GM23338 (cell line): ENCODE measurements around the gene PGAP6. TPM values are rescaled to one million over a fixed set of nuclear protein-coding genes. Genes with fewer than 3 reads are reported as not detected.
A peak's percentile ranks its signal among the peaks of the same experiment; 100 is the strongest.

Experiments
- ATAC-seq: fragments of 200-7000 bp; cut with Tn5 transposase; 3 replicates; pipeline ENCODE4 v1.9.1; 2020
- DNase-seq: peaks from one replicate; pipeline ENCODE4 v3.0.0-alpha.2; 2015; ENCODE audit warnings: low spot score
- H2AFZ ChIP-seq: fragments of 200-600 bp; sonication (generic); 2 replicates; pipeline ENCODE4 v1.8.0; 2016; ENCODE audit warnings: antibody characterized with exemption, mild to moderate bottlenecking, moderate library complexity
- H3F3A ChIP-seq: fragments of 200-600 bp; sonication (generic); replicated peaks from 2 replicates; pipeline ENCODE4 v1.8.0; 2017; ENCODE audit warnings: antibody characterized with exemption, mixed run types, low read depth
- H3K27ac ChIP-seq: fragments of 200-600 bp; sonication (generic); 2 replicates; pipeline ENCODE4 v1.6.1; 2016; ENCODE audit warnings: low read depth
- H3K27me3 ChIP-seq: fragments of 200-600 bp; sonication (generic); 2 replicates; pipeline ENCODE4 v1.8.0; 2016; ENCODE audit warnings: mild to moderate bottlenecking, mixed run types, moderate library complexity; ENCODE audit not compliant: insufficient read depth
- H3K36me3 ChIP-seq: fragments of 200-600 bp; sonication (generic); 2 replicates; pipeline ENCODE4 v1.8.0; 2016; ENCODE audit warnings: mild to moderate bottlenecking; ENCODE audit not compliant: insufficient read depth
- H3K4me1 ChIP-seq: fragments of 200-600 bp; sonication (generic); 2 replicates; pipeline ENCODE4 v1.8.0; 2016; ENCODE audit warnings: mild to moderate bottlenecking, moderate library complexity; ENCODE audit not compliant: insufficient read depth
- H3K4me2 ChIP-seq: fragments of 200-600 bp; sonication (generic); 2 replicates; pipeline ENCODE4 v1.7.1; 2017; ENCODE audit warnings: mixed run types
- H3K4me3 ChIP-seq: fragments of 200-600 bp; sonication (generic); 2 replicates; pipeline ENCODE4 v1.6.1; 2016; ENCODE audit warnings: mixed run types
- H3K79me2 ChIP-seq: fragments of 200-600 bp; sonication (generic); replicated peaks from 2 replicates; pipeline ENCODE4 v1.8.0; 2017; ENCODE audit warnings: mild to moderate bottlenecking; ENCODE audit not compliant: insufficient read depth
- H3K9me2 ChIP-seq: fragments of 200-600 bp; sonication (generic); 2 replicates; pipeline ENCODE4 v1.8.0; 2017; ENCODE audit not compliant: insufficient read depth
- H4K20me1 ChIP-seq: fragments of 200-600 bp; sonication (generic); replicated peaks from 2 replicates; pipeline ENCODE4 v1.8.0; 2017; ENCODE audit warnings: mild to moderate bottlenecking; ENCODE audit not compliant: insufficient read depth
- H3K27ac Mint-ChIP-seq: 2 replicates; pipeline ENCODE4 v1.8.0; 2020; ENCODE audit warnings: inconsistent platforms, mild to moderate bottlenecking, moderate library complexity, mixed read lengths
- H3K27me3 Mint-ChIP-seq: 3 replicates; pipeline ENCODE4 v1.8.0; 2022; ENCODE audit warnings: low read depth, mild to moderate bottlenecking, moderate library complexity, mixed read lengths, inconsistent platforms; ENCODE audit not compliant: insufficient read depth, poor library complexity
- H3K36me3 Mint-ChIP-seq: 3 replicates; pipeline ENCODE4 v1.8.0; 2021; ENCODE audit warnings: low read depth, mild to moderate bottlenecking, inconsistent platforms, moderate library complexity, mixed read lengths
- H3K4me1 Mint-ChIP-seq: 3 replicates; pipeline ENCODE4 v1.8.0; 2020; ENCODE audit warnings: mild to moderate bottlenecking, inconsistent platforms, mixed read lengths
- H3K4me3 Mint-ChIP-seq: 3 replicates; pipeline ENCODE4 v1.8.0; 2021; ENCODE audit warnings: moderate library complexity, mild to moderate bottlenecking, inconsistent platforms, mixed read lengths
- H3K9me3 Mint-ChIP-seq: 3 replicates; pipeline ENCODE4 v1.8.0; 2020; ENCODE audit warnings: moderate library complexity, mild to moderate bottlenecking, inconsistent platforms, mixed read lengths
- CREB1 ChIP-seq: fragments of 250-450 bp; sonication (Bioruptor Pico); IDR thresholded peaks from 2 replicates; pipeline ENCODE4 v1.5.0; 2020; ENCODE audit warnings: low read depth, mild to moderate bottlenecking, moderate library complexity
- EZH2 ChIP-seq: fragments of 200-600 bp; sonication (generic); IDR thresholded peaks from one replicate; pipeline ENCODE4 v1.8.0; 2017; ENCODE audit warnings: antibody characterized with exemption, mild to moderate bottlenecking, low read depth; ENCODE audit not compliant: unreplicated experiment
- EZH2phosphoT487 ChIP-seq: fragments of 200-600 bp; sonication (generic); IDR thresholded peaks from one replicate; pipeline ENCODE4 v1.8.1; 2018; ENCODE audit warnings: antibody characterized with exemption; ENCODE audit not compliant: unreplicated experiment
- JUNB ChIP-seq: IDR thresholded peaks from one replicate; pipeline ENCODE4 v1.6.1; 2016; ENCODE audit warnings: antibody characterized with exemption; ENCODE audit not compliant: unreplicated experiment
- NANOG ChIP-seq: IDR thresholded peaks from 2 replicates; pipeline ENCODE4 v1.6.1; 2016; ENCODE audit warnings: antibody characterized with exemption, borderline replicate concordance
- POLR2AphosphoS5 ChIP-seq: IDR thresholded peaks from 2 replicates; pipeline ENCODE4 v1.6.1; 2016; ENCODE audit warnings: antibody characterized with exemption, low read depth
- STAT1 ChIP-seq: IDR thresholded peaks from one replicate; pipeline ENCODE4 v1.6.1; 2016; ENCODE audit warnings: antibody characterized with exemption; ENCODE audit not compliant: unreplicated experiment
- ZNF114 ChIP-seq: fragments of 250-450 bp; sonication (Bioruptor Pico); IDR thresholded peaks from 2 replicates; pipeline ENCODE4 v1.5.0; 2020; ENCODE audit warnings: mild to moderate bottlenecking, moderate library complexity
- ZNF331 ChIP-seq: fragments of 250-450 bp; sonication (Bioruptor Pico); IDR thresholded peaks from 2 replicates; pipeline ENCODE4 v1.5.0; 2020; ENCODE audit warnings: low read depth, mild to moderate bottlenecking, moderate library complexity
- polyA plus RNA-seq: library from polyadenylated mRNA; unstranded; fragments of >200 nt; fragmentation: Nextera tagmentation; extraction: Ambion mirVana; gene quantifications from 2 replicates; pipeline ENCODE4 v1.2.1, GENCODE V29; 2016
- total RNA-seq: library from RNA; depleted of rRNA; stranded (reverse); fragments of >200 nt; shearing (Covaris generic); gene quantifications from 2 replicates; pipeline ENCODE4 v1.2.3, GENCODE V29; 2014
- TF ChIP-seq, protein P1 (sequence below): fragments of 250-450 bp; sonication (Bioruptor Pico); IDR thresholded peaks from 2 replicates; pipeline ENCODE4 v1.5.0; 2020; ENCODE audit warnings: mild to moderate bottlenecking, moderate library complexity
- TF ChIP-seq, protein P2 (sequence below): IDR thresholded peaks from 2 replicates; pipeline ENCODE4 v1.6.1; 2016; ENCODE audit warnings: antibody characterized with exemption
- TF ChIP-seq, protein P3 (sequence below), 2 experiments: fragments of 200-600 bp in 1 of 2; sonication (generic) in 1 of 2; conservative IDR thresholded peaks; 2 replicates each; pipeline versions ENCODE4 v1.5.1 to v1.6.1; 2016 to 2017; ENCODE audit warnings: antibody characterized with exemption in 2 of 2, low read depth in 2 of 2, mild to moderate bottlenecking in 2 of 2, moderate library complexity in 1 of 2
- TF ChIP-seq, protein P4 (sequence below): IDR thresholded peaks from one replicate; pipeline ENCODE4 v1.6.1; 2018; ENCODE audit warnings: antibody characterized with exemption; ENCODE audit not compliant: unreplicated experiment

PGAP6 gene
- total and polyA plus RNA-seq, 2 experiments from 2014 or later = 25.1 to 112 TPM

DNA sequence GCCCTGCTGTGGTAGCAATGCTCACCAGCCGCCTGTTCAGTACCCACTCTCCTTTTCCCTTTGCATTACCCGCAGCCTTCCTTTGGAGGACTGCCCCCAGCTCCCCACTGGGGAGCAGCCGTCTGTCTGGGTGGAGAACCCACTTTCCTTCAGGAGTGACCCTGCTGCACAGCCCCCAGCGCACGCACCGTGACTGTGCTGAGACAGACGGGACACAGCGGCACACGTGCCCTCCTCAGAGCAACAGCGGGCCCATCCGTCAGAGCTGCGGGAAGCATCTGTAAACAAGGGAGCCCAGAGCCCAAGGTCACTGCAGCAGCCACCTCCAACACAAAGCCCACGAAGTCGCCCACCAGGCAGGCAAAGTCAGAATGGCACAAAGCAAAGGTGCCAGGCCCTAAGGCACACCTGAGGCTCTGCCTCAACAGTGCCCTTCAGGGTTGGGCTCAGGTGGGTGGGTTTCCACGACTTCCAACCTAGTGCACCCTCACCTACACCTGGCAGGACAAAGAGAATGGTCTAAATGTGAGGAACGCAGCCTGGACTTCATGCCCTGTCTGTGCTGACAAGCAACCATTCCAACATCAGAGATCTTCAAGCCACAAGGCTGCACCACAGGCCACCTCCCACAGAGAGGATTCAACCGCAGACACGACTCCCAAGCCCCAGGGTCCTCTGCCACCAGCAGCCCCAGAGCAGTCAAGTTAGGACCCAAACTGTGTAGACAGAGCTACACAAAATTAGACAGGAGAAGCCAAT is 39.1 kb downstream of the PGAP6 start:
- Mint-ChIP-seq H3K36me3 (peaks cover 63% of the 10 kb centered on the region), H3K27me3 (peaks cover 7% of the 10 kb centered on the region), H3K27ac (peak overlapping the region; percentile 67; the same call in 1 of the 2 replicates), H3K9me3 (no peaks in the 10 kb centered on the region), H3K4me3 (no peak overlapping the region), H3K4me1 (peaks cover 10% of the 10 kb centered on the region)
- H3K4me3 ChIP-seq = no peak overlapping the region
- no peak overlapping the region for H3K4me2 ChIP-seq
- no peak overlapping the region for H2AFZ ChIP-seq
- H3K27me3 ChIP-seq = no peaks in the 10 kb centered on the region
- no peak for TF ChIP-seq EZH2phosphoT487
- TF ChIP-seq STAT1 = no peak
- TF ChIP-seq NANOG = no peak
- TF ChIP-seq, protein P1, sequence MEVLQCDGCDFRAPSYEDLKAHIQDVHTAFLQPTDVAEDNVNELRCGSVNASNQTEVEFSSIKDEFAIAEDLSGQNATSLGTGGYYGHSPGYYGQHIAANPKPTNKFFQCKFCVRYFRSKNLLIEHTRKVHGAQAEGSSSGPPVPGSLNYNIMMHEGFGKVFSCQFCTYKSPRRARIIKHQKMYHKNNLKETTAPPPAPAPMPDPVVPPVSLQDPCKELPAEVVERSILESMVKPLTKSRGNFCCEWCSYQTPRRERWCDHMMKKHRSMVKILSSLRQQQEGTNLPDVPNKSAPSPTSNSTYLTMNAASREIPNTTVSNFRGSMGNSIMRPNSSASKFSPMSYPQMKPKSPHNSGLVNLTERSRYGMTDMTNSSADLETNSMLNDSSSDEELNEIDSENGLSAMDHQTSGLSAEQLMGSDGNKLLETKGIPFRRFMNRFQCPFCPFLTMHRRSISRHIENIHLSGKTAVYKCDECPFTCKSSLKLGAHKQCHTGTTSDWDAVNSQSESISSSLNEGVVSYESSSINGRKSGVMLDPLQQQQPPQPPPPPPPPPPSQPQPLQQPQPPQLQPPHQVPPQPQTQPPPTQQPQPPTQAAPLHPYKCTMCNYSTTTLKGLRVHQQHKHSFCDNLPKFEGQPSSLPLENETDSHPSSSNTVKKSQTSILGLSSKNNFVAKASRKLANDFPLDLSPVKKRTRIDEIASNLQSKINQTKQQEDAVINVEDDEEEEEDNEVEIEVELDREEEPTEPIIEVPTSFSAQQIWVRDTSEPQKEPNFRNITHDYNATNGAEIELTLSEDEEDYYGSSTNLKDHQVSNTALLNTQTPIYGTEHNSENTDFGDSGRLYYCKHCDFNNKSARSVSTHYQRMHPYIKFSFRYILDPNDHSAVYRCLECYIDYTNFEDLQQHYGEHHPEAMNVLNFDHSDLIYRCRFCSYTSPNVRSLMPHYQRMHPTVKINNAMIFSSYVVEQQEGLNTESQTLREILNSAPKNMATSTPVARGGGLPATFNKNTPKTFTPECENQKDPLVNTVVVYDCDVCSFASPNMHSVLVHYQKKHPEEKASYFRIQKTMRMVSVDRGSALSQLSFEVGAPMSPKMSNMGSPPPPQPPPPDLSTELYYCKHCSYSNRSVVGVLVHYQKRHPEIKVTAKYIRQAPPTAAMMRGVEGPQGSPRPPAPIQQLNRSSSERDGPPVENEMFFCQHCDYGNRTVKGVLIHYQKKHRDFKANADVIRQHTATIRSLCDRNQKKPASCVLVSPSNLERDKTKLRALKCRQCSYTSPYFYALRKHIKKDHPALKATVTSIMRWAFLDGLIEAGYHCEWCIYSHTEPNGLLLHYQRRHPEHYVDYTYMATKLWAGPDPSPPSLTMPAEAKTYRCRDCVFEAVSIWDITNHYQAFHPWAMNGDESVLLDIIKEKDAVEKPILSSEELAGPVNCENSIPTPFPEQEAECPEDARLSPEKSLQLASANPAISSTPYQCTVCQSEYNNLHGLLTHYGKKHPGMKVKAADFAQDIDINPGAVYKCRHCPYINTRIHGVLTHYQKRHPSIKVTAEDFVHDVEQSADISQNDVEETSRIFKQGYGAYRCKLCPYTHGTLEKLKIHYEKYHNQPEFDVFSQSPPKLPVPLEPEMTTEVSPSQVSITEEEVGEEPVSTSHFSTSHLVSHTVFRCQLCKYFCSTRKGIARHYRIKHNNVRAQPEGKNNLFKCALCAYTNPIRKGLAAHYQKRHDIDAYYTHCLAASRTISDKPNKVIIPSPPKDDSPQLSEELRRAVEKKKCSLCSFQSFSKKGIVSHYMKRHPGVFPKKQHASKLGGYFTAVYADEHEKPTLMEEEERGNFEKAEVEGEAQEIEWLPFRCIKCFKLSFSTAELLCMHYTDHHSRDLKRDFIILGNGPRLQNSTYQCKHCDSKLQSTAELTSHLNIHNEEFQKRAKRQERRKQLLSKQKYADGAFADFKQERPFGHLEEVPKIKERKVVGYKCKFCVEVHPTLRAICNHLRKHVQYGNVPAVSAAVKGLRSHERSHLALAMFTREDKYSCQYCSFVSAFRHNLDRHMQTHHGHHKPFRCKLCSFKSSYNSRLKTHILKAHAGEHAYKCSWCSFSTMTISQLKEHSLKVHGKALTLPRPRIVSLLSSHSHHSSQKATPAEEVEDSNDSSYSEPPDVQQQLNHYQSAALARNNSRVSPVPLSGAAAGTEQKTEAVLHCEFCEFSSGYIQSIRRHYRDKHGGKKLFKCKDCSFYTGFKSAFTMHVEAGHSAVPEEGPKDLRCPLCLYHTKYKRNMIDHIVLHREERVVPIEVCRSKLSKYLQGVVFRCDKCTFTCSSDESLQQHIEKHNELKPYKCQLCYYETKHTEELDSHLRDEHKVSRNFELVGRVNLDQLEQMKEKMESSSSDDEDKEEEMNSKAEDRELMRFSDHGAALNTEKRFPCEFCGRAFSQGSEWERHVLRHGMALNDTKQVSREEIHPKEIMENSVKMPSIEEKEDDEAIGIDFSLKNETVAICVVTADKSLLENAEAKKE (CRISPR knock-in tag) = no peak
- TF ChIP-seq EZH2 = no peak
- no peak for TF ChIP-seq POLR2AphosphoS5
- TF ChIP-seq ZNF114 = no peak
- TF ChIP-seq, protein P2, sequence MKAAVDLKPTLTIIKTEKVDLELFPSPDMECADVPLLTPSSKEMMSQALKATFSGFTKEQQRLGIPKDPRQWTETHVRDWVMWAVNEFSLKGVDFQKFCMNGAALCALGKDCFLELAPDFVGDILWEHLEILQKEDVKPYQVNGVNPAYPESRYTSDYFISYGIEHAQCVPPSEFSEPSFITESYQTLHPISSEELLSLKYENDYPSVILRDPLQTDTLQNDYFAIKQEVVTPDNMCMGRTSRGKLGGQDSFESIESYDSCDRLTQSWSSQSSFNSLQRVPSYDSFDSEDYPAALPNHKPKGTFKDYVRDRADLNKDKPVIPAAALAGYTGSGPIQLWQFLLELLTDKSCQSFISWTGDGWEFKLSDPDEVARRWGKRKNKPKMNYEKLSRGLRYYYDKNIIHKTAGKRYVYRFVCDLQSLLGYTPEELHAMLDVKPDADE = no peak
- no peak for TF ChIP-seq JUNB
- TF ChIP-seq, protein P3, sequence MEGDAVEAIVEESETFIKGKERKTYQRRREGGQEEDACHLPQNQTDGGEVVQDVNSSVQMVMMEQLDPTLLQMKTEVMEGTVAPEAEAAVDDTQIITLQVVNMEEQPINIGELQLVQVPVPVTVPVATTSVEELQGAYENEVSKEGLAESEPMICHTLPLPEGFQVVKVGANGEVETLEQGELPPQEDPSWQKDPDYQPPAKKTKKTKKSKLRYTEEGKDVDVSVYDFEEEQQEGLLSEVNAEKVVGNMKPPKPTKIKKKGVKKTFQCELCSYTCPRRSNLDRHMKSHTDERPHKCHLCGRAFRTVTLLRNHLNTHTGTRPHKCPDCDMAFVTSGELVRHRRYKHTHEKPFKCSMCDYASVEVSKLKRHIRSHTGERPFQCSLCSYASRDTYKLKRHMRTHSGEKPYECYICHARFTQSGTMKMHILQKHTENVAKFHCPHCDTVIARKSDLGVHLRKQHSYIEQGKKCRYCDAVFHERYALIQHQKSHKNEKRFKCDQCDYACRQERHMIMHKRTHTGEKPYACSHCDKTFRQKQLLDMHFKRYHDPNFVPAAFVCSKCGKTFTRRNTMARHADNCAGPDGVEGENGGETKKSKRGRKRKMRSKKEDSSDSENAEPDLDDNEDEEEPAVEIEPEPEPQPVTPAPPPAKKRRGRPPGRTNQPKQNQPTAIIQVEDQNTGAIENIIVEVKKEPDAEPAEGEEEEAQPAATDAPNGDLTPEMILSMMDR (conservative IDR thresholded peaks at IDR 0.05; ENCODE audit: low read depth in 2 of 2) = no peak
- TF ChIP-seq CREB1 = no peak
- TF ChIP-seq ZNF331 (CRISPR knock-in tag) = no peak
- TF ChIP-seq, protein P4, sequence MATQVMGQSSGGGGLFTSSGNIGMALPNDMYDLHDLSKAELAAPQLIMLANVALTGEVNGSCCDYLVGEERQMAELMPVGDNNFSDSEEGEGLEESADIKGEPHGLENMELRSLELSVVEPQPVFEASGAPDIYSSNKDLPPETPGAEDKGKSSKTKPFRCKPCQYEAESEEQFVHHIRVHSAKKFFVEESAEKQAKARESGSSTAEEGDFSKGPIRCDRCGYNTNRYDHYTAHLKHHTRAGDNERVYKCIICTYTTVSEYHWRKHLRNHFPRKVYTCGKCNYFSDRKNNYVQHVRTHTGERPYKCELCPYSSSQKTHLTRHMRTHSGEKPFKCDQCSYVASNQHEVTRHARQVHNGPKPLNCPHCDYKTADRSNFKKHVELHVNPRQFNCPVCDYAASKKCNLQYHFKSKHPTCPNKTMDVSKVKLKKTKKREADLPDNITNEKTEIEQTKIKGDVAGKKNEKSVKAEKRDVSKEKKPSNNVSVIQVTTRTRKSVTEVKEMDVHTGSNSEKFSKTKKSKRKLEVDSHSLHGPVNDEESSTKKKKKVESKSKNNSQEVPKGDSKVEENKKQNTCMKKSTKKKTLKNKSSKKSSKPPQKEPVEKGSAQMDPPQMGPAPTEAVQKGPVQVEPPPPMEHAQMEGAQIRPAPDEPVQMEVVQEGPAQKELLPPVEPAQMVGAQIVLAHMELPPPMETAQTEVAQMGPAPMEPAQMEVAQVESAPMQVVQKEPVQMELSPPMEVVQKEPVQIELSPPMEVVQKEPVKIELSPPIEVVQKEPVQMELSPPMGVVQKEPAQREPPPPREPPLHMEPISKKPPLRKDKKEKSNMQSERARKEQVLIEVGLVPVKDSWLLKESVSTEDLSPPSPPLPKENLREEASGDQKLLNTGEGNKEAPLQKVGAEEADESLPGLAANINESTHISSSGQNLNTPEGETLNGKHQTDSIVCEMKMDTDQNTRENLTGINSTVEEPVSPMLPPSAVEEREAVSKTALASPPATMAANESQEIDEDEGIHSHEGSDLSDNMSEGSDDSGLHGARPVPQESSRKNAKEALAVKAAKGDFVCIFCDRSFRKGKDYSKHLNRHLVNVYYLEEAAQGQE = no peak
- peaks cover 100% of the 10 kb centered on the region for H3K79me2 ChIP-seq
- no peaks in the 10 kb centered on the region for H3K4me1 ChIP-seq
- H3F3A ChIP-seq = peaks cover 8% of the 10 kb centered on the region
- H4K20me1 ChIP-seq = peaks cover 50% of the 10 kb centered on the region
- no peaks in the 10 kb centered on the region for H3K9me2 ChIP-seq
- DNase-seq (no peak), ATAC-seq (no peak)
- peak overlapping the region; percentile 72; the same call in 1 of the 2 replicates for H3K27ac ChIP-seq
- H3K36me3 ChIP-seq = no peaks in the 10 kb centered on the region
